Peyer's patch (tissue), 4 donors: Measurements from ENCODE around the gene IL12RB1.

Experiments used
- CTCF ChIP-seq, 6 experiments: fragments of 450-650 bp in 4 of 6; fragments of 200-600 bp in 2 of 6; sonication (generic) in 1 of 6; IDR thresholded peaks; one replicate each; pipeline ENCODE4 v1.5.1; 2017 to 2019; ENCODE audit warnings: antibody characterized with exemption in 6 of 6, mild to moderate bottlenecking in 3 of 6, moderate library complexity in 1 of 6
- POLR2A ChIP-seq, 2 donors: fragments of 450-650 bp; IDR thresholded peaks; one replicate each; pipeline ENCODE4 v1.5.1; 2017; ENCODE audit warnings: antibody characterized with exemption in 2 of 2, mild to moderate bottlenecking in 2 of 2, moderate library complexity in 2 of 2

GRCh38 chr19:18086590-18087138 lies at the start of gene IL12RB1:
- no peak for TF ChIP-seq CTCF (IDR thresholded peaks at IDR 0.05)
- TF ChIP-seq POLR2A (IDR thresholded peaks at IDR 0.05), result no peak
